ENCODE data around the gene SH2D7. TPM values are rescaled to one million over a fixed set of nuclear protein-coding genes. Genes with fewer than 3 reads are reported as not detected.
A peak's percentile ranks its signal among the peaks of the same experiment; 100 is the strongest.

The SH2D7 gene
- total and polyA plus RNA-seq, 2 donors (not counting 1 experiment from before 2014, with no cell fraction given), result not detected

- ChIA-PET POLR2A (interaction anchor here (0.6 to 1.3 kb wide), 6 partner anchors 23 to 829 kb away, joined by 3 to 9 read pairs (median 3); partner anchors contain the start of gene PSMA4), CTCF (interaction anchor here (1.1 to 5.7 kb wide), 5 partner anchors 17 to 189 kb away, joined by 3 to 38 read pairs (median 5); partner anchors contain the start of gene CIB2)
- H3K4me3 Mint-ChIP-seq, result peak overlapping the region; percentile 81
- H3K4me1 Mint-ChIP-seq, result peaks cover 41% of the 10 kb centered on the region
- Histone ChIP-seq H3K4me2 (replicated peaks; ENCODE audit: low read depth, low read length, poor library complexity, severe bottlenecking) (peak overlapping the region; percentile 85), H3K27ac (ENCODE audit: low read length in 2 of 2) (peak overlapping the region; percentile 32 to 80), H3K27me3 (replicated peaks in 1 of 4; ENCODE audit: control extremely low read depth in 1 of 4, control insufficient read depth in 3 of 4, insufficient read depth in 4 of 4, low read length in 3 of 4) (no peaks in the 10 kb centered on the region), H3K9me3 (ENCODE audit: control extremely low read depth in 1 of 3, control insufficient read depth in 2 of 3, insufficient read depth in 1 of 3, low read length in 2 of 3) (no peaks in the 10 kb centered on the region), H2AFZ (ENCODE audit: insufficient read depth, low read depth, low read length, poor library complexity, severe bottlenecking) (peak overlapping the region; percentile 85), H3K9ac (ENCODE audit: low read length) (peak overlapping the region; percentile 96), H3K4me3 (ENCODE audit: control extremely low read depth in 1 of 5, extremely low read depth in 1 of 5, insufficient read depth in 1 of 5, low read depth in 2 of 5, low read length in 4 of 5) (peak overlapping the region; percentile 63 to 93 (median 81)), H3K4me1 (ENCODE audit: control insufficient read depth in 2 of 2, insufficient read depth in 2 of 2, low read length in 2 of 2) (peaks cover 20 to 25% of the 10 kb centered on the region in 2 donors), H3K79me2 (ENCODE audit: control insufficient read depth, insufficient read depth, low read length) (peaks cover 56% of the 10 kb centered on the region), H3K36me3 (replicated peaks in 1 of 2; ENCODE audit: control extremely low read depth in 1 of 2, control insufficient read depth in 1 of 2, extremely low read depth in 1 of 2, insufficient read depth in 2 of 2, low read length in 1 of 2) (no peaks in the 10 kb centered on the region), H4K20me1 (ENCODE audit: control insufficient read depth, insufficient read depth, low read length, poor library complexity, severe bottlenecking) (no peaks in the 10 kb centered on the region)
- WGBS (ENCODE audit: insufficient coverage), result 15% methylated on average over 3 of the region's 14 CpGs
- no peaks in the 10 kb centered on the region for H3K27me3 Mint-ChIP-seq
- no peaks in the 10 kb centered on the region for H3K9me3 Mint-ChIP-seq (ENCODE audit: insufficient read depth)
- ATAC-seq (ENCODE audit: low read depth) (peak; percentile 4), DNase-seq (peak; percentile 21)
- peak overlapping the region; percentile 93 for H3K27ac Mint-ChIP-seq
- intact Hi-C loops (cut with micrococcal nuclease), result loop anchor here (1.0 kb wide), 4 partner anchors 17 to 290 kb away; partner anchors contain the start of genes CIB2 and IREB2
- TF ChIP-seq CTCF (IDR thresholded peaks at IDR 0.05) (no peak), EZH2 (IDR thresholded peaks at IDR 0.05; ENCODE audit: borderline replicate concordance, insufficient read depth, low read depth, low read length, poor library complexity, severe bottlenecking) (no peak)
Measured at GRCh38 chr15:78148392-78149067, 56.2 kb downstream of the SH2D7 start.

Data from B cell (primary cell).